HG03457 (cell line): Measurements from ENCODE around the gene TSR1.

Experiments used
- ATAC-seq: cut with Tn5 transposase; IDR thresholded peaks from one replicate; pipeline ENCODE4 v1.9.1; 2021; ENCODE audit warnings: moderate number of reproducible peaks; ENCODE audit not compliant: unreplicated experiment

Gene TSR1

GRCh38 chr17:2289878-2290478, 46.3 kb downstream of the TSR1 start:
- ATAC-seq: no peak

GRCh38 chr17:2283302-2283701, 53.0 kb downstream of the TSR1 start:
- no peak for ATAC-seq

GRCh38 chr17:2282297-2282873, 53.9 kb downstream of the TSR1 start:
- ATAC-seq: no peak

GRCh38 chr17:2279707-2280106, 56.5 kb downstream of the TSR1 start:
- no peak for ATAC-seq

- no peak for ATAC-seq
Observed at GRCh38 chr17:2277429-2278170, 58.7 kb downstream of the TSR1 start.

GRCh38 chr17:2275722-2276121, 60.5 kb downstream of the TSR1 start:
- ATAC-seq: no peak

- no peak for ATAC-seq
Observed at GRCh38 chr17:2274414-2274813, 61.8 kb downstream of the TSR1 start.
